SH-SY5Y (cell line): ENCODE measurements around the gene SERPINA12.

Source experiments
- GATA2 ChIP-seq: IDR thresholded peaks from 2 replicates; pipeline ENCODE4 v1.6.1; 2011; ENCODE audit warnings: mild to moderate bottlenecking, low read depth, low read length
- GATA3 ChIP-seq: IDR thresholded peaks from 2 replicates; pipeline ENCODE4 v1.6.1; 2011; ENCODE audit warnings: low read depth, mild to moderate bottlenecking, low read length, moderate library complexity

- TF ChIP-seq GATA2 (no peak), GATA3 (no peak)
These were observed 38.5 kb upstream of the SERPINA12 start for GRCh38 chr14:94547726-94548125.
